ENCODE measurements around the gene RPA3.

DNA sequence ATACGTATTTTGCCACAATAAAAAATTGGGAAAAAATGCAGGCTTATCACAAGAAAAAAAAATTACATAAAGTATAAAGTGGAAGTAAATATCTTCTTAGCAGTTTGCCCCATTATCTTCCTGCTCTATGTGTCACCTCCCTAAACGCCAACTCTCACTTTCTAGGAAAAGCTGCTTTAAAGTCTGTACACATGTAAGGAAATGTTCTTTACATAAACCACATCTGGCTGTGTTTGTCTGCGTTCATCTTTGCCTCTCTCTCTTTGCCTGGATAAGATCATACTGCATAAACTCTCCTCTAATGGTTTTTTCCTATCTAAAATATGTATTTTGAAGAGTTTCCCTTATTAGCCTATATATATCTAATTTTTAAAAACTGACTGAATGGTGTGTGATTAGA, 100.9 kb downstream of the RPA3 start:
- TF ChIP-seq MYC (IDR thresholded peaks at IDR 0.05; ENCODE audit: low read depth, low read length), result no peak
- TF ChIP-seq, protein P1, sequence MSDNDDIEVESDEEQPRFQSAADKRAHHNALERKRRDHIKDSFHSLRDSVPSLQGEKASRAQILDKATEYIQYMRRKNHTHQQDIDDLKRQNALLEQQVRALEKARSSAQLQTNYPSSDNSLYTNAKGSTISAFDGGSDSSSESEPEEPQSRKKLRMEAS (IDR thresholded peaks at IDR 0.05; ENCODE audit: insufficient read depth, insufficient read length), result no peak
- TF ChIP-seq, protein P2, sequence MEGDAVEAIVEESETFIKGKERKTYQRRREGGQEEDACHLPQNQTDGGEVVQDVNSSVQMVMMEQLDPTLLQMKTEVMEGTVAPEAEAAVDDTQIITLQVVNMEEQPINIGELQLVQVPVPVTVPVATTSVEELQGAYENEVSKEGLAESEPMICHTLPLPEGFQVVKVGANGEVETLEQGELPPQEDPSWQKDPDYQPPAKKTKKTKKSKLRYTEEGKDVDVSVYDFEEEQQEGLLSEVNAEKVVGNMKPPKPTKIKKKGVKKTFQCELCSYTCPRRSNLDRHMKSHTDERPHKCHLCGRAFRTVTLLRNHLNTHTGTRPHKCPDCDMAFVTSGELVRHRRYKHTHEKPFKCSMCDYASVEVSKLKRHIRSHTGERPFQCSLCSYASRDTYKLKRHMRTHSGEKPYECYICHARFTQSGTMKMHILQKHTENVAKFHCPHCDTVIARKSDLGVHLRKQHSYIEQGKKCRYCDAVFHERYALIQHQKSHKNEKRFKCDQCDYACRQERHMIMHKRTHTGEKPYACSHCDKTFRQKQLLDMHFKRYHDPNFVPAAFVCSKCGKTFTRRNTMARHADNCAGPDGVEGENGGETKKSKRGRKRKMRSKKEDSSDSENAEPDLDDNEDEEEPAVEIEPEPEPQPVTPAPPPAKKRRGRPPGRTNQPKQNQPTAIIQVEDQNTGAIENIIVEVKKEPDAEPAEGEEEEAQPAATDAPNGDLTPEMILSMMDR (IDR thresholded peaks at IDR 0.05; ENCODE audit: extremely low read depth in 1 of 2, insufficient read depth in 1 of 2, low read depth in 1 of 2, low read length in 2 of 2), result no peak
- TF ChIP-seq POLR2A (IDR thresholded peaks at IDR 0.05; ENCODE audit: low read depth, low read length), result no peak
- no peak for TF ChIP-seq FOS (IDR thresholded peaks at IDR 0.05; ENCODE audit: borderline replicate concordance, insufficient read depth, low read length)
